Activated CD8-positive, alpha-beta T cell treated with anti-CD3 and anti-CD28 coated beads for 36 hours (primary cell): ENCODE data around the gene NRF1. TPM values are rescaled to one million over a fixed set of nuclear protein-coding genes. Genes with fewer than 3 reads are reported as not detected.
A peak's percentile ranks its signal among the peaks of the same experiment; 100 is the strongest.

Source experiments
- ATAC-seq: fragments of 200-7000 bp; cut with Tn5 transposase; one replicate; pipeline ENCODE4 v1.10.0; 2021; ENCODE audit warnings: mild to moderate bottlenecking, moderate library complexity
- CTCF ChIA-PET: fragments of 350-600 bp; sonication (Branson Sonifier 250); formaldehyde crosslinking; loops from one replicate; lab custom pipeline; 2021; ENCODE audit warnings: antibody characterized with exemption; lab: Charles Lee
- POLR2A ChIA-PET: fragments of 350-600 bp; sonication (Branson Sonifier 250); formaldehyde crosslinking; loops from one replicate; lab custom pipeline; 2021; ENCODE audit warnings: antibody characterized with exemption; lab: Charles Lee
- DNase-seq: peaks from one replicate; pipeline ENCODE4 v3.0.0-alpha.2; 2020
- H3K27ac Mint-ChIP-seq: one replicate; pipeline ENCODE4 v1.8.0; 2021; ENCODE audit warnings: mild to moderate bottlenecking, mixed read lengths
- H3K27me3 Mint-ChIP-seq: one replicate; pipeline ENCODE4 v1.8.0; 2021; ENCODE audit warnings: mixed read lengths
- H3K36me3 Mint-ChIP-seq: one replicate; pipeline ENCODE4 v1.8.0; 2021; ENCODE audit warnings: low read depth, mixed read lengths
- H3K4me1 Mint-ChIP-seq: one replicate; pipeline ENCODE4 v1.8.0; 2021; ENCODE audit warnings: low read depth, mixed read lengths
- H3K4me3 Mint-ChIP-seq: one replicate; pipeline ENCODE4 v1.8.0; 2021; ENCODE audit warnings: mild to moderate bottlenecking, moderate library complexity, mixed read lengths
- H3K9me3 Mint-ChIP-seq: one replicate; pipeline ENCODE4 v1.8.0; 2021; ENCODE audit warnings: mixed read lengths
- intact Hi-C: fragments of 100-400 bp; cut with micrococcal nuclease; formaldehyde crosslinking; loops from one replicate; pipeline ENCODE4 v1.10.0; 2022
- total RNA-seq, 2 experiments: library from RNA; stranded (reverse); gene quantifications; one replicate each; pipeline ENCODE4 v1.2.3, GENCODE V29; 2021
- TF ChIP-seq, protein P1 (sequence below): fragments of 200-600 bp; IDR thresholded peaks from one replicate; pipeline ENCODE4 v1.8.0; 2022; ENCODE audit warnings: antibody characterized with exemption, mild to moderate bottlenecking

Gene NRF1
- total RNA-seq, 2 experiments from 2014 or later: 23.3 to 23.9 TPM

DNA sequence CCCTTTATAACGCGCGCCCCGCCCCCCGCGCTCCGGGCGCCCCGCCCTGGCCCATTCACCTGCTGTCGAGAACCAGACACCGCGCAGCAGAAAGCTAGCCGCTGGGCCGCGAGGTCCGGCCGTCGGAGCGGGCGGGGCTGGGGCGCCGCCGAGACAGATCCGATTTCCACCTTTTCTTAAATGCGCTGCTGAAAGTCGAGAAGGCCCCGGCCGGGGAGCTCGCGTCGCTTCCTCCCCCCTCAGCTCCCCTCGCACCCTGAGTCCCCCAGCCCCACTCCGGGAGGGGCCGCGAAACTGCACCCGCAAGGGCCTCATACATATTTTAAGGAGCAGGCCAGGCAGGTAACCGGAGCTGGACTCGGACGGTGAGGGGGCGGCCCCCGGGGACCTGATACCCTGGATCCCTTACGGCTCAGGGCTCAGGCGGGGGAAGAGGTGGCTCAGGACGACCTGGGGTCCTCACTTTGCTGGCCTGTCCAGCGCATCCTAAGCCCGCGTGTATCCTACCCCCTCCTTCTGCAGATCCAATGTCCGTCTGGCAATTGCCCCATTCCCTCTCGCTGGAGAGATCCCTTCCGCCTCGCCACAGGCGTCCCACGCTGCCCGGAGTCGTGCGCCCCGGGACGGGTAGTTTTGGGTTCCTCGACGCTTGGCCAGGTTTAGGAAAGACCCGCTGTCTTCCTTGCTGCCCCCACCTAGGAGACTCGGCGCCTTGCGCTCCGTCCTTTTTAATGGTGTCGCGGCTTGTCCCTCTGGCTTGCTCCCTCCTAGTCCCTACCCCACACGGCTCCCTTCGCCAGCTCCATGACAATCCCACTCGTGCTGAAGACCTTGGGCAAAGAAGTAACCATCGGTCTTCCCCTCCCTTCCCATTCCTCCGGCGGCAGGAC is 170.7 kb downstream of the NRF1 start:
- Mint-ChIP-seq H3K27me3 (peaks cover 67% of the 10 kb centered on the region), H3K27ac (no peak overlapping the region), H3K36me3 (no peaks in the 10 kb centered on the region), H3K9me3 (no peaks in the 10 kb centered on the region), H3K4me1 (peaks cover 43% of the 10 kb centered on the region), H3K4me3 (peak overlapping the region; percentile 45)
- ATAC-seq: no peak
- TF ChIP-seq, protein P1, sequence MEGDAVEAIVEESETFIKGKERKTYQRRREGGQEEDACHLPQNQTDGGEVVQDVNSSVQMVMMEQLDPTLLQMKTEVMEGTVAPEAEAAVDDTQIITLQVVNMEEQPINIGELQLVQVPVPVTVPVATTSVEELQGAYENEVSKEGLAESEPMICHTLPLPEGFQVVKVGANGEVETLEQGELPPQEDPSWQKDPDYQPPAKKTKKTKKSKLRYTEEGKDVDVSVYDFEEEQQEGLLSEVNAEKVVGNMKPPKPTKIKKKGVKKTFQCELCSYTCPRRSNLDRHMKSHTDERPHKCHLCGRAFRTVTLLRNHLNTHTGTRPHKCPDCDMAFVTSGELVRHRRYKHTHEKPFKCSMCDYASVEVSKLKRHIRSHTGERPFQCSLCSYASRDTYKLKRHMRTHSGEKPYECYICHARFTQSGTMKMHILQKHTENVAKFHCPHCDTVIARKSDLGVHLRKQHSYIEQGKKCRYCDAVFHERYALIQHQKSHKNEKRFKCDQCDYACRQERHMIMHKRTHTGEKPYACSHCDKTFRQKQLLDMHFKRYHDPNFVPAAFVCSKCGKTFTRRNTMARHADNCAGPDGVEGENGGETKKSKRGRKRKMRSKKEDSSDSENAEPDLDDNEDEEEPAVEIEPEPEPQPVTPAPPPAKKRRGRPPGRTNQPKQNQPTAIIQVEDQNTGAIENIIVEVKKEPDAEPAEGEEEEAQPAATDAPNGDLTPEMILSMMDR: no peak
- ChIA-PET POLR2A (interaction anchor here (0.7 to 1.4 kb wide), 3 partner anchors 8 to 267 kb away, joined by 3 read pairs; no protein-coding TSS in a partner anchor), CTCF (interaction anchor here (2.6 kb wide), 1 partner anchor 47 kb away, joined by 11 read pairs; no protein-coding TSS in a partner anchor)
- intact Hi-C loops: no loop called here
- no peak for DNase-seq

DNA sequence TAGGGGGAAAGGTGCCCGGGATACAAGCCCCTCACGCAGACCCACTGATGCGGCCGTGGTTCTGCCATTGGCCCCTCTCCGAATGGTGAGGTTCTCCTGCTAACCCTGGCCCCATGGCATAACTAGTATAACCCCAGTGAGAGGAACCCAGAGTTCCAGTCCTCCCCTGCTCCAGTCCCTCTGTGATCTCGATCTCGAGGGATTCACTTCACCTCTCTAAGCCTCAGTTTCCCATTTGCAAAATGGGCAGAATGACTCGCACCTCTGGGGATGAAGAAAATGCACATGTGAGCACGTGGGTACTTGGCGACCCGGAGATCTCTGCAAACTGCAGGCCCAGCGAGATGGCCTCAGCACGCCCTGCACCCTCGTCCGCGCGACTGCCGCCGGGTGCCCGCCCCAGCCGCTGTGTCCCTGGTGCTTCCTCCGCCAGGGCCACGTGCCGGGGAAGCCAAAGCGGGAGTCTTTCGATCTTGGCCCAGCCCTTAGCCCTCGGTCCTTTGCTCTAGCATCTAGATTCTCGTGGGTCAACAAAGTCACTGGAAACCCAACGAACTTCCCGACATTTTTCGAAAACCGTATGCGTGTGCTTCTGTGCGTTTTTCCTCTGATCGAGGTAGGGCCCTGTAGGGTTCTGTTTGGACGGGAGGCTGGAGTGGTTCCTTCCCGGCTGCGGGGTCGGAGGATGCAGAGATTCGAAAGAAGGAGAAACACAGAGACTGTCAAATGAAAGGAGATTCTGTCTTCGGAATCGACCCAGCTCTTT is 171.5 kb downstream of the NRF1 start:
- ATAC-seq: no peak
- peaks cover 67% of the 10 kb centered on the region for H3K27me3 Mint-ChIP-seq
- TF ChIP-seq, protein P1: no peak
- peak overlapping the region; percentile 7 for H3K4me3 Mint-ChIP-seq
- H3K9me3 Mint-ChIP-seq: no peaks in the 10 kb centered on the region
- POLR2A ChIA-PET: no interaction called here
- DNase-seq: peak; percentile 16
- intact Hi-C loops: no loop called here
- peaks cover 43% of the 10 kb centered on the region for H3K4me1 Mint-ChIP-seq
- H3K36me3 Mint-ChIP-seq: no peaks in the 10 kb centered on the region
- H3K27ac Mint-ChIP-seq: no peak overlapping the region
- CTCF ChIA-PET: interaction anchor here (2.6 kb wide), 1 partner anchor 46 kb away, joined by 11 read pairs; no protein-coding TSS in a partner anchor

DNA sequence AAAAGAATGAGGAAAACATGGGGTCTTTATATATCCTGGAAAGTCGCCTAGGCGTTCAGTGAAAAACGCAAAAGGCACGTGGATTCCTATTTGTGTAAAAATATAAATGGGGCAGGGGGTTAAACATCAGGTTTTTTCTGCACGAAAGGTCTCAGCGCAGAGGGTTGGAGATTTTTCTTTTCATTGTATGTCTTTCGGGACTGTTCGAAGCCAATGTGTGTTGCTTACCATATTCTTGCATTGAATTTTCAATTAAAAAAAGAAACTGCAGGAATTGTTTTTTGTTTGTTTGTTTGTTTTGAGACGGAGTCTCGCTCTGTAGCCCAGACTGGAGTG is 172.0 kb downstream of the NRF1 start:
- TF ChIP-seq, protein P1: no peak
- POLR2A ChIA-PET: no interaction called here
- Mint-ChIP-seq H3K9me3 (no peaks in the 10 kb centered on the region), H3K27me3 (peaks cover 62% of the 10 kb centered on the region), H3K4me3 (no peak overlapping the region), H3K36me3 (no peaks in the 10 kb centered on the region), H3K4me1 (peaks cover 43% of the 10 kb centered on the region), H3K27ac (no peak overlapping the region)
- CTCF ChIA-PET: no interaction called here
- DNase-seq: no peak
- no peak for ATAC-seq
- intact Hi-C loops: no loop called here

DNA sequence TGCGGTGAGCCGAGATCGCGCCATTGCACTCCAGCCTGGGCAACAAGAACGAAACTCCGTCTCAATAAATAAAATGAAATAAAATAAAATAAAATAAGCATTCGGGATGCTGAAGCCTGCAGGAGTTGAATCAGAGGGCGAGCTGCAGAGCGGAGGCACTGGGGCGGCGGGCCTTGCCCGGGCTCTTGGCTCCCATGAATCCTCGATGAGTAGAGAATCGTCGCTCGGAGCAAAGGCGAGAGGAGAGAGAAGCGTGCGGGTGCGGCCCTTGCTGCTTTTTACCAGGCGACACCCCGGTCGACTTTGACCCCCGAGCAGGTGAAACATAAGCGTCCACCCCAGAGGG is 172.9 kb downstream of the NRF1 start:
- no peak for ATAC-seq
- Mint-ChIP-seq H3K4me1 (peaks cover 43% of the 10 kb centered on the region), H3K27ac (no peak overlapping the region), H3K9me3 (no peaks in the 10 kb centered on the region), H3K4me3 (no peak overlapping the region), H3K27me3 (peaks cover 63% of the 10 kb centered on the region), H3K36me3 (no peaks in the 10 kb centered on the region)
- ChIA-PET POLR2A (interaction anchor here (0.7 kb wide), 1 partner anchor 45 kb away, joined by 3 read pairs; no protein-coding TSS in a partner anchor), CTCF (no interaction called here)
- DNase-seq: no peak
- TF ChIP-seq, protein P1: no peak
- intact Hi-C loops: no loop called here
